Suppressor macrophage treated with lipopolysaccharide for 1 hour (primary cell): ENCODE data around the gene GRB10.
"Not testable (repeated sequence)": the region's sequence is repeated elsewhere in the genome, so short reads cannot be mapped to it uniquely, and the experiment has no call there.

Experiments used
- DNase-seq, 3 donors: peaks; one replicate each; pipeline ENCODE4 v3.0.0-alpha.2; 2020 to 2022

The GRB10 gene

DNA sequence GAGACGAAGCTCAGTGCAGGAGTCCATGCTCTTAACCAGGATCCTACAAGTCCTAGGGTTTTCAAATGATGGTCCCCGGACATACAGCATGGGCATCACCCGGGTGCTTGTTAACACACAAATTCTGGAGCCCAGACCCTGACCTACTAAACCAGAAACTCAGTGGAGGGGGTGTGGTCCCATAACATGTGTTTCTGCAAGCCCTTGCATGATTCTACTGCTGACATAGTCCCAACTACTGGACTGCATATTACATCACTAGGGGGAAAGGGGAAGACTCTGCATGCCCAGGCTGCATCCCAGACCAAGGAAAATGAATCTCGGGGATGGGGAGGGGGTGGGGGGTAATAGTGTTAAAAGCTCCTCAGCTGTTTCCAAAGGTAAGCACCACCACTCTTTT, 40.3 kb downstream of the GRB10 start:
- DNase-seq, result peak in 1 of 3 donors; percentile 9

DNA sequence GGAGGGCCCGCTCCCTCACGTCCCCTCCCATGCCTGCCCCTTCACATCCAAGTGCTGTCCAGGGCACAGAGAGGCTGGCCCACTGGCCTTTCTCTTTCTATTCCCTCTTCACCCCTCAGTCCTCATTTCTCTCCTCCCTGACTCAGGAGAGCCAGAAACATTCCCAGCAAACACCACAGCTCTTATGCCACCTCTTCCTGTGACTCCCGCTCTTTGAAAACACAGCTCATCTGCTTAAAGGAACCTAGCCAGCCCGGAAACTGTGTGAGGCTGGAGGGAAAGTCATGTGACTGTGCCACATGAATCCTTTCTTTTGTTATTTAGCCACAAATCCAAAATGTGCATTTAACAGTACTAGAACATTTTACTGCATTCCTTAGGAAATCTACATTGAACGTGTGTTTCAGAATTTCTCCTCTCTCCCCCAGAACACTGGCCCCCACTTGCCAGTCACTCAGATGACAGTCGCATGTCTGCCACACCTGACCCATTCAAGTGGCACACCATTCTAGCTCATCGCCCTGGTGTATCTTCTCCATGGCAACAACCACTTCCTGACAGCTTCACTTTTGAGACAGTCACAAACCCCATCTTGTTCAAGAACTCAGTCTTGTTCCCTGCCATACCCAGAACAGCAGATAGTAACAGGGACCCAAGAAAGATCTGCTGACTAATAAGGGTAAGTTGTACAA, 42.8 kb downstream of the GRB10 start:
- DNase-seq, result peak; percentile 30 to 50 (median 39)

DNA sequence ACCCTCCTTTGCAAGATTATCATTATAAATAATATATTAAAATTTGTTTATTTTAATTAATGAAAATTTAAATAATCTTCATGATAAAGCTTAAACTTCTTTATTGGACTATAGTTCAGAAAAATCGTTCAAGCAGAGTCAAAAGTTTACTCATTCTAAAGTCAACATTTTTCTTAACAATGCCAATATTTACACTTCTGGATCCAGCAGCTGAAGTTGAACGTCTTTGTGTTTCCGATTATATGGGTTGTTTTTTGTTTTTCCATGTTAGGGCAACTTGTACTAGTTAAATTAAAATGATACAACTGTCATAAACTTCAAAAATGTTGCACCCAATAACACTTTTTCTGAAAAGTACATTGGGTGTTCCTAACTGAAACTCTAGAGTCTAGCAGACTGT, 43.8 kb downstream of the GRB10 start:
- DNase-seq, result no peak

DNA sequence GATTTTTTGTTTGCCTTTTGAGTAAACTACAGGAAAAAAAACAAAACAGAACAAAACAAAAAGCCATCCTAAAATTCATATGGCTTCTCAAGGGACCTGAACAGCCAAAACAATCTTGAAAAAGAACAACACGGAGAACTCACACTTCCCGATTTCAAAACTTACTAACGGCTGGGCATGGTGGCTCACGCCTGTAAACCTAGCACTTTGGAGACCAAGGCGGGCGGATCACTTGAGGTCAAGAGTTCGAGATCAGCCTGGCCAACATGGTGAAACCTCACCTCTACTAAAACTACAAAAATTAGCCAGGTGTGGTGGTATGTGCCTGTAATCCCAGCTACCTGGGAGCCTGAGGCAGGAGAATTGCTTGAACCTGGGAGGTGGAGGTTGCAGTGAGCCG, 46.9 kb downstream of the GRB10 start:
- DNase-seq, result not testable (repeated sequence)

DNA sequence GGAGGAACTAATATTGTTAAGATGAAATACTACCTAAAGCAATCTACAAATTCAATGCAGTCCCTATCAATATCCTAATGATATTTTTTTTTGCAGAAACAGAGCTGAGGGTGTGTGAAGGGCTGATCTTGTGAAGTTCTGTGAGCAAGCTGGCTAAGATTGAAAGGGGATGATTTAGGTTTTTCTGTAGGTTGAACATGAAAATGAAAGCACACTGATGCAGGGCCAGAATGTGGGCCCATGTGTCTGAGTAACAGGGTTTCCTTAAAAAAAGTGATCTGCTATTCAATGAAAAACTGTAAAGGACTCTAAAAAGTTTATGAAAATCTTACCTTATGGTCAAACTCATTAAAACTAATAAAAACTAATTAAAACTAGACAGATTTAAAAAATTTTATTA, 47.4 kb downstream of the GRB10 start:
- no peak for DNase-seq

DNA sequence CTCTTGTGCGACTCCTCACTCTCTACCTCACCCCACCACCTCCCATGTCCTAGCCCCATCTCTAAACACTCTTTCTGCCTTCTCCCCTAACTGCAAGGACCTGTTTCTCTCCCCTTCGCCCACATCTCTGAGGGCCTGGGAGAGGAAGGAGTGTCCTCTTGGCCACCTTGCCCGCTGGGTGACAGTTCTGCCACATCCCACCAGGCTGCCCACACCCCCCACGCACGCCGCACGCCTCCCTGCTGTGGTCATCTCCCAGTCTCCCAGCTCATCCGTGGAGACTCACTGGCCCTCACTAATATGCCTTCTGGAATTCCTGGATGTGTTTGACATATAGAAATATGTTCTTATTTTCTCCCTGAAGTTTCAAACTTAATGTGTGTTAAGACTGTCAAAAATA, 48.5 kb downstream of the GRB10 start:
- no peak for DNase-seq

DNA sequence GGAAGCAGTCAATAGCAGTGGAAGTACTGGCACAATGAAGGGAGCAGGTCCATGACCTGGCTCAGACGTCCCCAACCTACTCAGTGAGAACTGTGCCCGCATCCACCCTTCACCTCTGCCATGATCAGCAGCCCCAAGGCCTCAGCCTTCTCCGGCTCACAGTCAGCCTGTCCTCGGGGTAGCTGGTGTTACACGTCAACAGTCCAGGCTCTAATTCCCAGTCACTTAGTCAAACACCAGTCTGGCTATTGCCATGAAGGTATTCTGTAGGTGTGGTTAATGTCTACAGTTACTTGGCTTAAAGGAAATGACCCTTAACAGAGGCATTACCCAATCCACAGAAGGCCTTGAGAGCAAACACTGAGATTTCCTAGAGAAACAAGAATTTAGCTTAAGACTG, 49.1 kb downstream of the GRB10 start:
- DNase-seq, result no peak

DNA sequence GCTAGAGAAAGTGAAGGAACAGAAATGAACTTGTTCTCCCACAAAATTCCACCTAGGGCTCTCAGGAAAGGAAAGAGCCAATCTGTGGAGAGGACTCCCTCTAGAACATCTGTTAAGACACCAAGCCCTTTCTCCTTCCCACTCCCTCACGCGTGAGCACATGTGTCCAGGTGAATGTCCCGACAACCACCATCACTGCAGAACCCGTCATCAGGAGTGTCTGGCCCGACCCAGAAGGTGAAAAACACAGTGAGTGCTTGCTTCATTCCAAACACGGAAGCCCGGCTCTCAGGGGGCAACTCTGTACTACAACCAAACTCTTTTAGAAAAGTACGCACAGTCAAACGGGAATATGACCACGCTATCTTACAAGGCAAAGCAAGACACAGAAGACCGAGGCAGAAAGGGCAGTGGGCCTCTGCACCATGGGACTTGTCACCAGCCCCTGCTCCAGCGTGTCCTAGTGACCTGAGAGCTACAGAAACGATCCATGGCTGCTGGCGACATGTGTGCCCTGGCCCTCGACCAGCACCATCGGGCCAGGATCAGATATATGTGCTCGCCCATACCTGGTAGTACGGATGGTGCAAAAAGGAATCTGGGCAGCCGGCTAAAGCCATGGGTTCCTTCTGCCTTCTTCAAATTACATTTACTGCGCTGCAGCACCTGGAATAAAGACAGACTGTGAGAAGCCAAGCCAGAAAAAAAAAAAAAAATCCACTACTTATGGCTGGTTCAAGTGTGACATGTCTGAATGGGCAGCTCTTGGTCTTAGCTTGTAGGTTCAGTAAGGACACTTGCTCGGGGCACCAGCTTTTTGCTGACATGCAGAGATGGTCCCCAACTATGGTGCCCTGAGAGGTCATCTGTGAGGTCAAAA, 50.8 kb downstream of the GRB10 start:
- DNase-seq, result no peak

DNA sequence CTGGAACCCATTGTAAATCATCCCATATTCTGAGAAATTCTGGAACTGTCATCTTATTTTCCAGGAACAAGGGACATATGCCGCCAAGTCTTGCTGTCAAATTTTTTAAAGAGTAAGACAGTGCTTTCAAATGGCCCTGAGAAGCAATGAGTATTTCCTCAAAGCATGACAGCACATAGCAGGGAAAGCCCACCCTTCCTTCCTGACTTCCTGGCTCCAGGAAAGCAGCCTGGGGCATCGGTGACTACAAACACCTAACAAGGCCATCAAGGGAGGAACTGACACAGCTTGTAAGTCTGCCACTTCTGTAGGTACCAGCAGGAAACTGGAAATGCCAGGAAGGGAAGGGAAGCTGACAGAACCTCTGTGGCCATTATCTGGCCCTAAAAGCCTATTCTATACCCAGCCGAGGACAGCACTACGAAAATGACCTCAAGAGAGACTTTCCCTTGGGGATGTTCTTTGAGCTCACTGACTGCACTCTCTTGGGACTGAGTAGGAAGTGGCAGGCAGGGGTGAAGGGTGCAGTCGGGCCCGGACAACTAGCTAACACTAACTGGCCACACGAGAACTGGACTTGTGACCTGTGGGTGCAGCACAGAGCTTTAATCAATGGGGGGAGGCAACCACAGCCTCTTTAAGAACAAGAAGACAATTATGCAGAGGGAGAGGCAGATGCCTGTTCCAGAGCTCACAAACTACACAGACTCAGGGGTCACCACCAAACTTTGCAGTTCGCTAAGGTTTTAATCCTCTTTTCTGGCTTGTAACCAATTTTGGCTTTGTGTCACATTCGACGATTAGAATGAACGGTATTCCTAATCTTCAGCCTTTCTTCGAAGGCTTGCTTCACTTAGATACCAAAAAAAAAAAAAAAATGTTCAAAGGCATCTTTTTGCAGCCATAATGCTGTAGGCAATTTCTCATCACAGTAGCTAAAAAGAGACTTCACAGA, 52.0 kb downstream of the GRB10 start:
- DNase-seq, result no peak

DNA sequence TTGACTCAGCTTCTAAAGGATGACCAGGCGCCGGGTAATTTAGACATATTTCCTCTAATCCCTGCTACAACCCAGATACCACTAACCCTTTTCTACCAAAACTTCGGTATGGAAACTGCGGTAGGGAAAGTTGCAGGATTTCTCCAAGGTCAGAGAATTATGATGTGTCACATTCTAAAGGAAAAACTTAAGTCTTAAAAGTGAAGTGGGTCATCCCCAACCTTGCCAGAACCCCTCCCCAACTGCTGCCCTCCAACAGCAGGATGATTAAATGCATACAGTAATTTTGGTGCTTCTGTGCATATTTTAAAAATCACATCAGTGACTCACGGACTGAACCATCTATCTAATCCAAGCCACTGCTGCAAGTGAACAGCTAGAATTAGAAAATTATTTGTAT, 52.7 kb downstream of the GRB10 start:
- no peak for DNase-seq

DNA sequence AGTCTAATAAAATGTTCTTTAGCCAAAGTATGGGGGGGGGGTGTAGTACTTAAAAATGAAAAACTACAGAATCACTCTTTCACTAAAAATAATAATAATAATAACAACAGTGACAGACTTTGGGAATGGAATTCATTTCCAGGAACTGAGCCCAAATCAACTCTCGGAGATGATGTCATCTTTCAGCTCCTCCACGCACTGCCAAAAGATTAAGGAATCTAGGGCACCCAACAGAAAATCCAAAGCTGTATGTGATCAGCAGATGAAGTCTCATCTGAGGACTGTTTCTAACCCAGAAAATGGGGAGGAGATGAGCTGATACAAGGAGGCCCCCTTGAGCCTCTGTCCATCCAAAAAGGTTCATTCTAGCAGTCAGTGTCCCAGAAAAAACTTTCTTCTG, 54.5 kb downstream of the GRB10 start:
- DNase-seq, result no peak

DNA sequence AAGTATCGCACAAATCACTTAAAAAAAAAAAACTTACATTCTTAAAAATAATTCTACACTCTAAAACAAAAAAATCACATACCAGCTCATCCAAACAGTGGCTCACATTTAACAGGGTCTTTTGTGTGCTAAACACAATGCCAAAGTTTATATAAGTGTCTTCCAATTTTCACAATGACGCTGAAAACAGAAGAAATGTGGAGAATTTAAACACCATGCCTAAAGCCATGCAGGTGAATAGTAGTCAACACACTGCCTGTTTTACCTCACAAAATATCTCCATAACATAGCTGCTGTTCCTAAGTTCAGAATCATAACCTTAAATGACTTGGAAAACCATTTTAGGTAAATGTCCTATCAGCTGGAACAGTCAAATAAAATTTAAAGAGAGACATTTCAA, 55.0 kb downstream of the GRB10 start:
- no peak for DNase-seq

DNA sequence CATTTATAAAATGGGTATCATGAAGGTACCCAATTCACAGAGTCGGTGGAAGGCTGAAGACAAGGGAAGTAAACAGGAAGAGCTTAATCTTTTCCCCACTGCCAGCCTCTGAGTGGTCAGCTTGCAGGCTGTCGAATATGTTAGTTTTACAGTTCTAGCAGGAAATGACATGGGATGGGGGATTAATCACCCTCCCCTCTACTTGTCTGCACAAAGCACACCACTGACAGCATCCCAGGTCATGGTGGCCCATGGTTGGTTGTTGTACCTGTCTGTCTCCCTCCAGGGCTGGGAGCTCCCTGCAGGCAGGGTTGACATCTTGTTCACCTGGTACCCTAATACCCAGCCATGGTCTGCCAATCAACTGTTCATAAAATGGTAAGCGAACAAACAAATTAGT, 55.6 kb downstream of the GRB10 start:
- no peak for DNase-seq

DNA sequence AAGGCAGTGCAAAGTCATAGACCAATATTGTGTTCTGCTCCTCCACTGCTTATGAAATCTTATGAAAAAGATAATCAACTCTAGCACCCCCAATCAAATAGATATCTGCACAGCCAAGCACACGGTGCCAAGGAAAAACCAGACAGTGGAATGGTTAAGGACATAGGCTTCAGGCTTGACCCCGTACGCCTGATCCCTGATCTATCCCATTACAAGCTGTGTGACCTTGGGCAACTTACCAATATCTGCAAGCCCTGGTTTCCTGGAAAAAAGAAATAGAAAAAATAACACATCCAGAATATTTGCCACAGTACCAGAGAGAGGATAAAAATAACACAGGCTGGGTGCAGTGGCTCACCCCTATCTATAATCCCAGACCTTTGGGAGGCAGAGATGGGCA, 56.9 kb downstream of the GRB10 start:
- DNase-seq, result no peak

DNA sequence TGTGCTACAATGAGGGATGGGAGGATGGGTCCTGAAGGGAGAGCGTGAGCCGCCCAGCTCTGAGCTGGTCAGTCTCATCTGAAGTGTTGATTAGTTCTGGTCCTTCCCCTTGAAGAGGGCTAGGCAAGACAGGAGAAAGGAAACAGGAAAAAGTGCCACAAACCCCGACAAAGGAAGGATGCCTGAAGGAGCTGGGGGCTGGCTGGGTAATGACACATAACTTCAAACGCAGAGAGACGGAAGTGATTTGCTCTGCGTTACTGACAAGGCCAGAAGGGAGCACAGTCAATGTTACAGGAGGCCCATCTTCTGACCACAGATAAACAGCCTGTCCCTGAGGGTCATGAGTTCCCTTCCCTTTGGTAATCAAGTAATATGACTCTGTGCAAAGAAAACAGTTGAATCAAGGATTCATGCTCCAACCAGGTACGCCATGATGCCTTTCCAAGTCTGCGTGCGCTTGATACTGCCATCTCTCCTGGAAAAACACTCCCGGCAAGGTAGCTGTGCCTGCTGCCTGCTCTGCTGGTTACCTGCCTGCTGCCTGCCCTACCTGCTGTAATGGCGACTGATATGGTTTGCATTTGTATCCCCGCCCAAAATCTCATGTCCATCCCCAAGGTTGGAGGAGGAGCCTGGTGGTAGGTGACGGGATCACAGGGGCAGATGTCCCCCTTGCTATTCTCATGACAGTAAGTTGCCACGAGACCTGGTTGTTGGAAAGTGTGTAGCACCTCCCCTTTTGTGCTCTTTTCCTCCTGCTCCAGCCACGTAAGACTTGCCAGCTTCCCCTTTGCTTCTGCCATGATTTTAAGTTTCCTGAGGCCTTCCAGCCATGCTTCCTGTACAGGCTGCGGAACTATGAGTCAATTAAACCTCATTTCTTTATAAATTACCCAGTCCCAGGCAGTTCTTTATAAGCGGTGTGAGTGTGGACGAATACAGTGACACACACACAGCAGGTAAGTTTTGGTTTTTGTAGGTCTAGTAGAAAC, 57.9 kb downstream of the GRB10 start:
- no peak for DNase-seq

DNA sequence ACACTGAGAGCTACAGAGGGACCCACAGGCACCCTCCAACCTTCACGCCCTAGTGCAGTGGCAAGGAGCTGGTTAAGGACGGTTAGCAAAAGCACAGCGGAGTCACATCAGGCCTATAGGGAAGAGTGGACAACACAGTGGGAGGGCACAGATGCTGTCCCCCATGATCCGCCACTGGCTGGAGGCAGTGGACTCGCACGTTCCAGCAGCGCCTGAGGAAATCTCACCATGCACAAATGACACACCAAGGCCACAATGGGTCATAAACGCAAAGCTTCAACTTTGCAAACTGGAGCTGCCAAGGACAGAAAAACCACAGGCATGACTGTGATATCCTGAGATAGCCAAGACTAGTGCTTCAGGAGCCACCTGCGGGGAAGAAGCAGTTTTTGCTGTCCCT, 58.8 kb downstream of the GRB10 start:
- DNase-seq, result no peak

DNA sequence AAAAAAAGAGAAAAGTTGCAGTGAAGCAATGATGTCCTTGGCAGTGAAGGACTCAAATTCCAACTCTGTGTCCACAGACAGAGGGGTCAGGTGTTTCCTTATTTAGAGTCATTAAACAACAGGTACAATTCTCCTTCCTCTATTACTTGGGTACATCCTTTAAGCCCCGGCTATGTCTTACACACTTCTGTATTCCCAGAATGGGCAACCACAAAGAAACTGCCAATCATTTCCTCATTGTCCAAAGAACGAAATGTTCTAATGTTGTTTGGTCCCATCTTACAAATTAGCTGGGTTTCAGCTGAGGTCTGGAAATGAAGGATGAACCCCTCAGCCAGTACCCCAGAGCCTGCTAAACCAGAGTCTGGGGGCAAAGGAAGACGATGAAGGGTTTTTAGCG, 59.5 kb downstream of the GRB10 start:
- DNase-seq, result no peak

DNA sequence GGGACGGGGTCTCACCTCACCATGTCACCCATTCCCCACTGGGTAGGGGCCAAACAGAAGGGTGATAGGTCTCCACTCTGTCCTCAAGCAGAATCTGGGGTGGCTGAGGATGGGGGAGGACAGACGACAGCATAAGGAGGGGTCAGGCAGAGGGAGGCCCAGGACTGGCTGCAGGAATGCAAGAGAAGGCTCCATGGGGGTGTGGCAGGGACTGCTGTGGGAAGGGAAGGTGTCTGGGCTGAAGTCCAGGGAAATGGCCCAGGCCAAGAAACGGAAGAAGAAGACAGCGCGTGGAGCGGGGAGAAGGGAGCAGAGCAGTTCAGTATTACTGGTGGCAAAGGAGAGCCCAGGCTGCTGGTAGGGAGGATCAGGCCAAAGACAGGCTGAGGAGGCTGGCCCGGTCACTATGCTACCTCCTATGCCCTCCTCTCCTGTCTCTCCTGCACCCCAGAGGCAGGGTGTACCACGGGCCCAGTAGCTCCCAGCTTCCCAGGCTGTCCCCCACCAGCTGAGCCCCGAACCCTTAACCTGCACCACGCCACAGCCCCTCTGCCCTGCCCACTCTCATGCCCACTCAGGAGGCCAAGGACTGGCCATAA, 60.9 kb downstream of the GRB10 start:
- DNase-seq, result no peak

DNA sequence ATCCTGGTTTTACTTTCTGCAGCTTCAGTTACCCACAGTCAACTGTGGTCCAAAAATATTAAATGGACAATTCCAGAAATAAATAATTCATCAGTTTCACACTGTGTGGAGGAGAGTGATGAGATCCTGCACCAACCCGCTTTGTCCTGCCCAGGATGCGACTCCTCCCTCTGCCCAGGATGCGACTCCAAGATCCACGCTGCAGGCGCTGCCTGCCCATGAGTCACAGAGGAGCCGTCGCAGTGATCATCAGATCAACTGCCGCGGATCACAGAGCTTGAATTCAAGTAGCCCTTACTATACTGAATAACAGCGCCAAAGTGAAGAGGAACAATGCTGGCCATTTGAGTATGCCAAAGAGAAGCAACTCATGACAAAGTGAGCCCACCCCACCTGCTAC, 61.5 kb downstream of the GRB10 start:
- DNase-seq, result no peak

DNA sequence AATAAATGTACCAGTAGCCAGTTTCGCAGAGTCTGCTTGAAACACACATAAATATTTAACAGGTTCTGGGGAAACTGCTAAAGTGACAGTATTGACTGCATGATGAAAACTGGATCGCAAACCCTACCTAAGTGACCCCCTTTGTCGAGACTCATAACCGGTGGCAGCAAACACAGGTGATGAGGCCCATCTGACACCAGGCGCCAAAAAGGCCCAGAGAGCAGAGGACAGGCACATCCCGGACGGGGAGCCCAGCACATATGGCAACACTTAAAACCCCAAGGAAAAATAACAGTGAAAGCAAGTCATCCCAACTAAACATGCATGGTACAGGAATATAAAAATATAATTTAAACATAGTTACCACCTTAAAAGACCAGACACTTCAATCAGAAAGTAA, 62.4 kb downstream of the GRB10 start:
- DNase-seq, result no peak

DNA sequence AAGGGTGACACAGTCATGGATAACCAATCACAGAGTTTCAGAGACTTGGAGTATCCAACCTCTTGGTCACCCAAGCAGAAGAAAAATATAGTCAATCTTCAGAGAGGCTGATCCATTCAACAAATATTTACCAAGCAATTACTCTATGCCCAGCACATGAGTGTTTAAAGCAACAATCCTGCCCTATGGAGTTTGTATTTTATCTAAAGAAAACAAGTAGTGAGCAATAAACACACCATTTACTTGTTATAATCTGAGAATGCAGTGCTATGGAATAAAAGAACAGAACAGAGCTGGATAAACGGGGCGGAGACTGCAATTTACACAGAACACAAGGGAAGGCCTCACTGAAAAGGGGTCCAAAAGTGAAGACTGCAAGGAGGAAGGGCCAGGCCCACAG, 63.8 kb downstream of the GRB10 start:
- no peak for DNase-seq

DNA sequence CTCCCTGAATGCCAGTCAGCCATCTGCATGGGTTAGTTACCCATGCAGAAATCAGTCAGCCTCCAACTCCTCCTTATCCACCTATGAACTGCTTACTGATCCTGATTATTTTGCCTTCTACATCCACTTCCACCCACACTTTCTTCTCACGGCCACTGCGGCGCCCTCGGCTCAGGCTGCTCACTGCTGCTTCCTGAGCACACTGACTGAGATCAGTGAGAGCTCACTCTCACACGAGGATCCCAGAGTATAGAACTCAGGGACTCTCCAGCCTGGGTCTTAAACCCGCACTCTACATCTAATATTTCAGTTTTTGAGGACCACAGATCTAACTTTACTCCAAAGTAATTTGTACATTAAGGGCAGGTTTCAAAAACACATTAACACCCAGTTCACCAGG, 64.4 kb downstream of the GRB10 start:
- no peak for DNase-seq
